ENCODE results near the gene TGIF1.

TGIF1 gene

DNA sequence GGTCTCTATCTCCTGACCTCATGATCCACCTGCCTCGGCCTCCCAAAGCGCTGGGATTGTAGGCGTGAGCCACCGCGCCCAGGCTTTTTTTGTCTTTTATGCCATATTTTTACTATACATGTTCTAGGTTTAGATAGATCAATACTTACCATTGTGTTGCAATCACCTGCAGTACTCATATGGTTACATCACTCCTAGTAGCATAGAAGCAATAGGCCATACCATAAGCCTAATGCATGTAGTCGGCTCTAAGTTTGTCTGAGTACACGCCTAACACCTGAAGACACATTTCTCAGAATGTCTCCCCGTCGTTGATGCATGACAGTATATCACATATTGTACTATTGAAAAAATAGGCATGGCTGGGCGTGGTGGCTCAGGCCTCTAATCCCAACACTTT, 27.1 kb upstream of the TGIF1 start:
- H3K27ac ChIP-seq: no peak overlapping the region
- TF ChIP-seq, protein P1, sequence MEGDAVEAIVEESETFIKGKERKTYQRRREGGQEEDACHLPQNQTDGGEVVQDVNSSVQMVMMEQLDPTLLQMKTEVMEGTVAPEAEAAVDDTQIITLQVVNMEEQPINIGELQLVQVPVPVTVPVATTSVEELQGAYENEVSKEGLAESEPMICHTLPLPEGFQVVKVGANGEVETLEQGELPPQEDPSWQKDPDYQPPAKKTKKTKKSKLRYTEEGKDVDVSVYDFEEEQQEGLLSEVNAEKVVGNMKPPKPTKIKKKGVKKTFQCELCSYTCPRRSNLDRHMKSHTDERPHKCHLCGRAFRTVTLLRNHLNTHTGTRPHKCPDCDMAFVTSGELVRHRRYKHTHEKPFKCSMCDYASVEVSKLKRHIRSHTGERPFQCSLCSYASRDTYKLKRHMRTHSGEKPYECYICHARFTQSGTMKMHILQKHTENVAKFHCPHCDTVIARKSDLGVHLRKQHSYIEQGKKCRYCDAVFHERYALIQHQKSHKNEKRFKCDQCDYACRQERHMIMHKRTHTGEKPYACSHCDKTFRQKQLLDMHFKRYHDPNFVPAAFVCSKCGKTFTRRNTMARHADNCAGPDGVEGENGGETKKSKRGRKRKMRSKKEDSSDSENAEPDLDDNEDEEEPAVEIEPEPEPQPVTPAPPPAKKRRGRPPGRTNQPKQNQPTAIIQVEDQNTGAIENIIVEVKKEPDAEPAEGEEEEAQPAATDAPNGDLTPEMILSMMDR (conservative IDR thresholded peaks at IDR 0.05): no peak
- TF ChIP-seq ZFX (IDR thresholded peaks at IDR 0.05): no peak

DNA sequence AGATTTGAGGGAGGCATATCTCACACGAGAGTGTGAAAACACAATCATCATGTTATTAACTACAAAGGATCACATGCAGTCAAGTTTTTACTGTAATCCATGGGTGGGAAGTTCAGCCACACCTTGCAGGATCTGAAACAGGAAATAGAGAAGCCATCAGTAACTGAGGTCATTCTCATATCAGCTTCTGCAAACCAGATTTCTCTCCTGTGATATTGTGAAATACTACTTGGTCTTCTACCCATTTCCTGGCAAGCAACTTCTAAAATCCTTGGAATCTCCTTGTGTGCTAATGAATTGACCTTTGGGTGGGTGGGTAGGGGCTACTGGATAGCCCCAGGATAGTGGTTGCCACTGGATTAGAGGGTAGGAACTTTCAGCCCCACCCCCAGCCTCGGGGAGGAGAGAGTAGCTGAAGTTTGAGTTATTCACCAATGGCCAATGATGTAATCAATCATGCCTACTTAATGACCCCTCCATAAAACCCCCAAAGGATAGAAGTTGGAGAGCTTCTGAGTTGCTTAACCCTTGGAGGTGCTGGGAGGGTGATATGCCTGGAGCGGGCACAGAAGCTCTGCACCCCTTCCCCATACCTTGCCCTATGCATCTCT, 25.6 kb upstream of the TGIF1 start:
- H3K27ac ChIP-seq: no peak overlapping the region
- no peak for TF ChIP-seq ZFX (IDR thresholded peaks at IDR 0.05)
- TF ChIP-seq, protein P1 (conservative IDR thresholded peaks at IDR 0.05): no peak

DNA sequence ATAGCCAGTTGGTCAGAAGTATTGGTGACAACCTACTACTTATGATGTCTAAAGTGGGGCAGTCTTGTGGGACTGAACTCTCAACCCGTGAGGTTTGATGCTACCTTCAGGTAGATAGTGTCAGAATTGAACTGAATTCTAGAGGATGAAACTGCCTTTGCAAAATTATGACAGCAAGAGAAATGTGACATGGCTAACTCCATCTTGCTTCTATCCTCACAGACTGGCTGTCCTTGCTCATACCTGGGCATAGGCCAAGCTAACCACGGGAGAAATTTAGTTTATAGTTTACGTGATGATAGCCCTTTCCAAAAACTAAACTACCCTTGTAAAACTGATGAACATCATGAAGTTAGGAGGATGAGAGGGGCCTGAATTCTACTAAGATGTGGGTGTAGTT, 24.9 kb upstream of the TGIF1 start:
- no peak overlapping the region for H3K27ac ChIP-seq
- TF ChIP-seq ZFX (IDR thresholded peaks at IDR 0.05): no peak
- TF ChIP-seq, protein P1 (conservative IDR thresholded peaks at IDR 0.05): no peak

- no peak overlapping the region for H3K27ac ChIP-seq
- TF ChIP-seq, protein P1 (conservative IDR thresholded peaks at IDR 0.05): no peak
- no peak for TF ChIP-seq ZFX (IDR thresholded peaks at IDR 0.05)
Observed at GRCh38 chr18:3425446-3425845, 24.5 kb upstream of the TGIF1 start.

DNA sequence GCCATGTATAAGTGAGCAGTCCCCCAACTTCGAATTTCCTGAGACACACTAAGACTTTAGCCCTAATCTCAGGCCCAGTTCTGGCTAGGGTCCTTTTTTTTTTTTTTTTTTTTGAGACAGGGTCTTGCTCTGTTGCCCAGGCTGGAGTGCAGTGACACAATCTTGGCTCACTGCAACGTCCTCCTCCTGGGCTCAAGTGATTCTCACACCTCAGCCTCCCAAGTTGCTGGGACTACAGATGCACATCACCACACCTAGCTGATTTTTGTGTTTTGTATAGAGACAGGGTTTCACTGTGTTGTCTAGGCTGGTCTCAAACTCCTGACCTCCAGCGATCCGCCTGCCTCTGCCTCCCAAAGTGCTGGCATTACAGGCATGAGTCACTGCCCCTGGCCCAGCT, 23.9 kb upstream of the TGIF1 start:
- TF ChIP-seq, protein P1 (conservative IDR thresholded peaks at IDR 0.05): no peak
- TF ChIP-seq ZFX (IDR thresholded peaks at IDR 0.05): no peak
- no peak overlapping the region for H3K27ac ChIP-seq

DNA sequence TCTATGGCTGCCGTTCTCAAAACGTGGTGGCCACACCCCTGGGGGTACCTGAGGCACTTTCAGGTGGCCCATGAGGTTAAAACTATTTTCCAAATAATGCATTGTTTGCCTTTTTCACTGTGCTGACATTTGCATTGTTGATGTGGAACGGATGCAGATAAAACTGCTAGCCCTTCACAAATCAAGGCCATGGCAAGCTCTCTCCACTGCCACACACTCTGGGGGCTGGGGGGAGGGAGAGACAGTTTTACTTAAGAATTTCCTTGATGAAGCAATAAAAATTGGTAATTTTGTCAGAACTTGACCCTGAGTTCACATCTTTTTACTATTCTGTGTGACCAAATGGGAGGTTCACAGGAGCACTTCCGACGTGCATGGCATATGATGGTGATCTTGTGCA, 22.0 kb upstream of the TGIF1 start:
- TF ChIP-seq, protein P1 (conservative IDR thresholded peaks at IDR 0.05): no peak
- TF ChIP-seq ZFX (IDR thresholded peaks at IDR 0.05): no peak
- H3K27ac ChIP-seq: no peak overlapping the region

DNA sequence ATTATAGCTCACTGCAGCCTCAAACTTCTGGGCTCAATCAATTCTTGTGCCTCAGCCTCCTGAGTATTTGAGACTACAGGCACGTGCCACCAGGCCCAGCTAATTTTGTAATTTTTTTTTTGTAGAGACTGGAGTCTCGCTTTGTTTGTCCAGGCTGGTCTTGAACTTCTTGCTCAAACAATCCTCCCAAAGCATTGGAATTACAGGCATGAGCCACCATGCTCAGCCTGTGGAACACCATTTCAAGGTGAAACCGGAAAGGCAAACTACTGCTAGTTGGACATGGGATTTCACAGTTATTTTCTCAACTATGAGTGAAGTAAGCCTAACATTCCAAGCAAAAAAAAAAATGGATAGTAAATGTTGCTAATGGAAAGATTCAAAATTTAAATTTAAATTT, 20.9 kb upstream of the TGIF1 start:
- no peak for TF ChIP-seq ZFX (IDR thresholded peaks at IDR 0.05)
- TF ChIP-seq, protein P1 (conservative IDR thresholded peaks at IDR 0.05): no peak
- H3K27ac ChIP-seq: no peak overlapping the region

Data from C4-2B (cell line).